Measurements from ENCODE around the gene ZFP36L1.

- TF ChIP-seq CTCF (IDR thresholded peaks at IDR 0.05) (no peak), POLR2A (IDR thresholded peaks at IDR 0.05) (no peak), EP300 (IDR thresholded peaks at IDR 0.05) (no peak), POLR2AphosphoS5 (IDR thresholded peaks at IDR 0.05) (no peak)
Measured at GRCh38 chr14:68757618-68758081, 35.2 kb downstream of the ZFP36L1 start.
